HepG2 (cell line): ENCODE measurements around the gene BRCA2. TPM values are rescaled to one million over a fixed set of nuclear protein-coding genes. Genes with fewer than 3 reads are reported as not detected.

Source experiments
- ATAC-seq: fragments of 200-7000 bp; cut with Tn5 transposase; 3 replicates; pipeline ENCODE4 v1.9.1; 2020; ENCODE audit warnings: mild to moderate bottlenecking, moderate library complexity
- BruUV-seq: library from RNA; stranded (reverse); fragments of 400-500 nt; replicated peaks from 2 replicates; lab custom pipeline; 2021; lab: Mats Ljungman, UMichigan
- CTCF ChIA-PET: fragments of 300-600 bp; formaldehyde crosslinking; extraction: SDS; loops from one replicate; lab custom pipeline; 2021; ENCODE audit warnings: low total read pairs, inconsistent platforms, low intra/inter-chr PET ratio; lab: Yijun Ruan, JAX
- POLR2A ChIA-PET: fragments of 350-600 bp; sonication (Branson Sonifier 250); formaldehyde crosslinking; loops from one replicate; lab custom pipeline; 2020; ENCODE audit warnings: antibody characterized with exemption, inconsistent platforms; lab: Yijun Ruan, JAX
- DNase-seq: peaks from one replicate; pipeline ENCODE4 v3.0.0-alpha.2; 2015; ENCODE audit warnings: low spot score
- FAIRE-seq: peaks from 3 replicates; lab custom pipeline; 2011; peaks lifted over from hg19 to GRCh38; lab: Jason Lieb, UNC
- H2AFZ ChIP-seq: one replicate; pipeline ENCODE4 v1.6.1; 2011; ENCODE audit warnings: low read length, inconsistent platforms
- H3K27ac ChIP-seq: fragments of 300-600 bp; 3 replicates; pipeline ENCODE4 v1.8.0; 2011; ENCODE audit warnings: mixed run types, mild to moderate bottlenecking, mixed read lengths, low read length, inconsistent platforms; ENCODE audit not compliant: insufficient read depth; ENCODE audit errors: extremely low read length
- H3K27me3 ChIP-seq, 2 experiments: fragments of 200-600 bp in 1 of 2; 2 replicates in 1 of 2; 3 replicates in 1 of 2; pipeline versions ENCODE4 v1.6.0 to v1.8.0; 2011; ENCODE audit warnings: low read length in 2 of 2, mild to moderate bottlenecking in 2 of 2, moderate library complexity in 2 of 2, inconsistent platforms in 1 of 2; ENCODE audit not compliant: insufficient read depth in 2 of 2, control insufficient read depth in 1 of 2
- H3K36me3 ChIP-seq, 2 experiments: fragments of 200-600 bp in 1 of 2; replicated peaks in 1 of 2; 2 replicates in 1 of 2; 3 replicates in 1 of 2; pipeline versions ENCODE4 v1.5.1 to v1.8.0; 2011; ENCODE audit warnings: low read length in 2 of 2, inconsistent platforms in 1 of 2; ENCODE audit not compliant: insufficient read depth in 2 of 2, control insufficient read depth in 1 of 2
- H3K4me1 ChIP-seq: 2 replicates; pipeline ENCODE4 v1.5.1; 2012; ENCODE audit warnings: low read length, inconsistent platforms; ENCODE audit not compliant: insufficient read depth
- H3K4me2 ChIP-seq: 2 replicates; pipeline ENCODE4 v1.6.0; 2011; ENCODE audit warnings: low read depth, low read length, inconsistent platforms
- H3K4me3 ChIP-seq, 3 experiments: fragments of 200-600 bp in 1 of 3; sonication (generic), shearing (Covaris generic) in 1 of 3; replicated peaks in 1 of 3; 2 replicates each; pipeline ENCODE4 v1.5.1; 2011 to 2016; ENCODE audit warnings: low read length in 3 of 3, inconsistent platforms in 2 of 3, low read depth in 2 of 3, mild to moderate bottlenecking in 2 of 3, control low read depth in 1 of 3, mixed read lengths in 1 of 3; ENCODE audit not compliant: insufficient read depth in 1 of 3
- H3K79me2 ChIP-seq: one replicate; pipeline ENCODE4 v1.6.1; 2011; ENCODE audit warnings: low read length, inconsistent platforms; ENCODE audit not compliant: insufficient read depth
- H3K9ac ChIP-seq: 2 replicates; pipeline ENCODE4 v1.6.0; 2011; ENCODE audit warnings: mild to moderate bottlenecking, low read depth, low read length, inconsistent platforms; ENCODE audit not compliant: insufficient read depth
- H3K9me3 ChIP-seq: 2 replicates; pipeline ENCODE4 v1.5.1; 2012; ENCODE audit warnings: mild to moderate bottlenecking, low read length
- H4K20me1 ChIP-seq: 2 replicates; pipeline ENCODE4 v1.6.0; 2011; ENCODE audit warnings: inconsistent platforms, mild to moderate bottlenecking, low read length, moderate library complexity; ENCODE audit not compliant: insufficient read depth
- CAMTA2 ChIP-seq: sonication (generic); formaldehyde crosslinking; IDR thresholded peaks from 2 replicates; pipeline ENCODE4 v1.4.0; 2020; ENCODE audit warnings: mild to moderate bottlenecking, missing genetic modification reagents, borderline replicate concordance
- FOXC1 ChIP-seq: sonication (generic); formaldehyde crosslinking; IDR thresholded peaks from 2 replicates; pipeline ENCODE4 v1.8.0; 2022; ENCODE audit warnings: mild to moderate bottlenecking, missing genetic modification reagents, borderline replicate concordance
- MIER2 ChIP-seq: IDR thresholded peaks from 2 replicates; pipeline ENCODE4 v1.6.1; 2016; ENCODE audit warnings: missing biosample characterization, missing genetic modification reagents
- SRSF1 ChIP-seq: fragments of 200-400 bp; formaldehyde crosslinking; optimal IDR thresholded peaks from 2 replicates; pipeline ENCODE3; 2017; ENCODE audit warnings: mild to moderate bottlenecking, low read depth, low read length, moderate library complexity
- TEAD3 ChIP-seq: optimal IDR thresholded peaks from 2 replicates; pipeline ENCODE3; 2016; ENCODE audit warnings: borderline replicate concordance
- ZNF317 ChIP-seq: sonication (generic); formaldehyde crosslinking; IDR thresholded peaks from 2 replicates; pipeline ENCODE4 v1.5.0; 2020; ENCODE audit warnings: mild to moderate bottlenecking, missing genetic modification reagents
- ZNF496 ChIP-seq: sonication (generic); formaldehyde crosslinking; IDR thresholded peaks from 2 replicates; pipeline ENCODE4 v1.8.1; 2023; ENCODE audit warnings: mild to moderate bottlenecking, moderate library complexity, missing genetic modification reagents; ENCODE audit not compliant: insufficient replicate concordance
- ZNF841 ChIP-seq: sonication (generic); formaldehyde crosslinking; IDR thresholded peaks from 2 replicates; pipeline ENCODE4 v1.8.1; 2023; ENCODE audit warnings: missing genetic modification reagents, borderline replicate concordance
- WGBS: methylation state at CpG from one replicate; pipeline ENCODE4 v1.1.6; 2017; ENCODE audit warnings: low lambda C conversion rate; 5-methylcytosine and 5-hydroxymethylcytosine counted together
- in situ Hi-C: cut with HindIII; loops from 2 replicates; pipeline ENCODE4 v1.10.0; 2017; ENCODE audit warnings: low pct_unique_long_range_greater_than_20kb; ENCODE audit not compliant: extremely low pct_ligation_motif_present
- intact Hi-C: fragments of 100-400 bp; cut with micrococcal nuclease; formaldehyde crosslinking; loops from one replicate; pipeline ENCODE4 v1.10.0; 2022; ENCODE audit not compliant: unreplicated experiment
- polyA plus RNA-seq, 8 experiments: library from polyadenylated mRNA; depleted of rRNA in 3 of 8; stranded (reverse) in 7 of 8; unstranded in 1 of 8; fragments of >200 nt; fragmentation: Illumina TruSeq in 4 of 8; extraction: Trizol in 4 of 8; gene quantifications; 2 replicates each; pipeline versions ENCODE4 v1.2.1 to v1.2.3, GENCODE V29; 2011 to 2016; ENCODE audit warnings: low read depth in 4 of 8, missing spikeins in 1 of 8, mixed read lengths in 1 of 8; ENCODE audit not compliant: insufficient read depth in 1 of 8
- total RNA-seq, 5 experiments: library from RNA; depleted of rRNA; stranded (reverse); fragments of >200 nt; fragmentation: Illumina TruSeq; extraction: Trizol; gene quantifications; 2 replicates each; pipeline ENCODE4 v1.2.3, GENCODE V29; 2016; ENCODE audit warnings: low read depth in 1 of 5
- TF ChIP-seq, protein P1 (sequence below): sonication (generic); formaldehyde crosslinking; IDR thresholded peaks from 2 replicates; pipeline ENCODE4 v1.4.0; 2020; ENCODE audit warnings: missing genetic modification reagents
- TF ChIP-seq, protein P2 (sequence below): IDR thresholded peaks from 2 replicates; pipeline ENCODE4 v1.6.1; 2016
- TF ChIP-seq, protein P3 (sequence below): sonication (generic); formaldehyde crosslinking; IDR thresholded peaks from 2 replicates; pipeline ENCODE4 v1.4.0; 2020; ENCODE audit warnings: missing genetic modification reagents

The BRCA2 gene
- total and polyA plus RNA-seq, 2 of the 13 experiments (the other 11 are each of a cell fraction or from before 2014, with no cell fraction given) = 3.1 to 24.6 TPM

DNA sequence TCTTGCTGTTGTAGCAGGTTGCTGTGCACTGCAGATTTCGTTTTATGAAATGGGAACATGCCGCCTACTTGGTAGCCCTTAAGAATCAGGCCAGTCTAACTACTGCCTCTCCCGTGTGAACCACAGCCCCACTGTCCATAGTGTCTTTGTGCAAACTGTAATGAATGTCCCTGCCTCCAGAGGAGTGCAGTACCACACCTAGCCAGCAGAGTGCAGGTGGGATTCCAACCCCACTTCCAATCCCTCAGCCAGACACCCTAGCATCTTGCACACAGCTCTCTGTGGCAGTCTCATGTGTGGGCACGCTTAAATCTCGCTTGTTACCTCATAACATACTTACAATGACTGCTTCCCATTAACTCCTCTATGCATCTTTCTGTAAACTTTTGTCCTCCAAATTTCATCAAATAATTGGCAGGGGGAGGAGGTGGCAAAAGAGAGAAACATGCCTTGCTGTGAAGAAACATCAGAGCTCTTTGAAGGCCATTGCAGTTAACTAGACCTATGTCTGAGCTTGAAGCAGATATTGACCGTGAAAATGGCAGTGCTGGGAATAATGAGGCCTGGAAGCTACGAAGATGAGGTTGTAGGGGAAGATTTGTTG lies 47.4 kb upstream of the BRCA2 start (continued):
- TF ChIP-seq FOXC1 = no peak
- peak; percentile 30 for TF ChIP-seq TEAD3 (CRISPR knock-in tag)
- TF ChIP-seq, protein P1, sequence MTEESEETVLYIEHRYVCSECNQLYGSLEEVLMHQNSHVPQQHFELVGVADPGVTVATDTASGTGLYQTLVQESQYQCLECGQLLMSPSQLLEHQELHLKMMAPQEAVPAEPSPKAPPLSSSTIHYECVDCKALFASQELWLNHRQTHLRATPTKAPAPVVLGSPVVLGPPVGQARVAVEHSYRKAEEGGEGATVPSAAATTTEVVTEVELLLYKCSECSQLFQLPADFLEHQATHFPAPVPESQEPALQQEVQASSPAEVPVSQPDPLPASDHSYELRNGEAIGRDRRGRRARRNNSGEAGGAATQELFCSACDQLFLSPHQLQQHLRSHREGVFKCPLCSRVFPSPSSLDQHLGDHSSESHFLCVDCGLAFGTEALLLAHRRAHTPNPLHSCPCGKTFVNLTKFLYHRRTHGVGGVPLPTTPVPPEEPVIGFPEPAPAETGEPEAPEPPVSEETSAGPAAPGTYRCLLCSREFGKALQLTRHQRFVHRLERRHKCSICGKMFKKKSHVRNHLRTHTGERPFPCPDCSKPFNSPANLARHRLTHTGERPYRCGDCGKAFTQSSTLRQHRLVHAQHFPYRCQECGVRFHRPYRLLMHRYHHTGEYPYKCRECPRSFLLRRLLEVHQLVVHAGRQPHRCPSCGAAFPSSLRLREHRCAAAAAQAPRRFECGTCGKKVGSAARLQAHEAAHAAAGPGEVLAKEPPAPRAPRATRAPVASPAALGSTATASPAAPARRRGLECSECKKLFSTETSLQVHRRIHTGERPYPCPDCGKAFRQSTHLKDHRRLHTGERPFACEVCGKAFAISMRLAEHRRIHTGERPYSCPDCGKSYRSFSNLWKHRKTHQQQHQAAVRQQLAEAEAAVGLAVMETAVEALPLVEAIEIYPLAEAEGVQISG = peak; percentile 31; the same call in 1 of the 2 replicates

DNA sequence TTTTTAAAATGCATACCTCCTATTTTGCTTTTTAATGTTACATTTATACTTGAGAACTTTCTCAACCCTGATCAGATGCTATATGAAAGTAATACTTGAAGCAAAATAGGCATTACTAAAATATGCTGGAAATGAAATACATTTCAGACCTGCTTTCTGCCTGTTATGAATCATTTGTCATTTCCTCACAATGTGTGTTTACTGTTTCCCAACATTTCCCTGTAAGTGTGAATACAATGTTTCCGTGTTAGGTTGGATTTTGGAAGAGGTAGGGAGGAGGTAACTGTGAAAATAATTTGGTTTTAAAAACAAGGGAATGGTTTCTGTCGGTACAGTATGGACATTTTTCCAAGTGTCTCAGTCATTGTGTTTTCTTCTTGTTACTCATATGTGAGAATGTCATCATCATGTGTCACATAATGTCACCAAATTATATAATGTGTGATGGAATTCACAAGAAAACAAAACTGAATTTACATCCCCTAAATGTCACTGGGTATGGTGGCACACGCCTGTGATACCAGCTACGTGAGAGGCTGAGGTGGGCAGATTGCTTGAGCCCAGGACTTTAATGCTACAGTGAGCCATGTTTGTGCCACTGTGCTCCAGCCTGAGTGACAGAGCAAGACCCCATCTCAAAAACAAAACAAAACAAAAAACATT lies 43.2 kb upstream of the BRCA2 start:
- intact Hi-C loops (no loop called here), in situ Hi-C loops (no loop called here)
- no peak overlapping the region for H3K4me2 ChIP-seq
- DNase-seq (no peak), FAIRE-seq (no peak), ATAC-seq (no peak)
- H3K79me2 ChIP-seq = no peaks in the 10 kb centered on the region
- H3K4me1 ChIP-seq = peaks cover 12% of the 10 kb centered on the region
- H3K36me3 ChIP-seq = peaks cover 3 to 28% of the 10 kb centered on the region in 2 experiments; a peak in 4 of 5 replicates
- ChIA-PET POLR2A (no interaction called here), CTCF (no interaction called here)
- no peaks in the 10 kb centered on the region for H3K9me3 ChIP-seq
- no peaks in the 10 kb centered on the region for H3K27me3 ChIP-seq
- no peak overlapping the region for H3K27ac ChIP-seq
- WGBS = 91% methylated on average over 4 of the region's 4 CpGs
- TF ChIP-seq SRSF1 (no peak), ZNF317 (CRISPR knock-in tag) (no peak), ZNF841 (CRISPR knock-in tag) (no peak), ZNF496 (no peak), MIER2 (CRISPR knock-in tag) (no peak), CAMTA2 (CRISPR knock-in tag) (no peak)
- TF ChIP-seq, protein P2, sequence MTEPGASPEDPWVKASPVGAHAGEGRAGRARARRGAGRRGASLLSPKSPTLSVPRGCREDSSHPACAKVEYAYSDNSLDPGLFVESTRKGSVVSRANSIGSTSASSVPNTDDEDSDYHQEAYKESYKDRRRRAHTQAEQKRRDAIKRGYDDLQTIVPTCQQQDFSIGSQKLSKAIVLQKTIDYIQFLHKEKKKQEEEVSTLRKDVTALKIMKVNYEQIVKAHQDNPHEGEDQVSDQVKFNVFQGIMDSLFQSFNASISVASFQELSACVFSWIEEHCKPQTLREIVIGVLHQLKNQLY = no peak
- TF ChIP-seq, protein P3, sequence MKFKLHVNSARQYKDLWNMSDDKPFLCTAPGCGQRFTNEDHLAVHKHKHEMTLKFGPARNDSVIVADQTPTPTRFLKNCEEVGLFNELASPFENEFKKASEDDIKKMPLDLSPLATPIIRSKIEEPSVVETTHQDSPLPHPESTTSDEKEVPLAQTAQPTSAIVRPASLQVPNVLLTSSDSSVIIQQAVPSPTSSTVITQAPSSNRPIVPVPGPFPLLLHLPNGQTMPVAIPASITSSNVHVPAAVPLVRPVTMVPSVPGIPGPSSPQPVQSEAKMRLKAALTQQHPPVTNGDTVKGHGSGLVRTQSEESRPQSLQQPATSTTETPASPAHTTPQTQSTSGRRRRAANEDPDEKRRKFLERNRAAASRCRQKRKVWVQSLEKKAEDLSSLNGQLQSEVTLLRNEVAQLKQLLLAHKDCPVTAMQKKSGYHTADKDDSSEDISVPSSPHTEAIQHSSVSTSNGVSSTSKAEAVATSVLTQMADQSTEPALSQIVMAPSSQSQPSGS = no peak
- no TSS peak for BruUV-seq
- H3K9ac ChIP-seq = no peak overlapping the region
- H2AFZ ChIP-seq = no peak overlapping the region
- no peaks in the 10 kb centered on the region for H4K20me1 ChIP-seq
- no peak overlapping the region for H3K4me3 ChIP-seq
